ENCODE data around the gene SAMD3.

DNA sequence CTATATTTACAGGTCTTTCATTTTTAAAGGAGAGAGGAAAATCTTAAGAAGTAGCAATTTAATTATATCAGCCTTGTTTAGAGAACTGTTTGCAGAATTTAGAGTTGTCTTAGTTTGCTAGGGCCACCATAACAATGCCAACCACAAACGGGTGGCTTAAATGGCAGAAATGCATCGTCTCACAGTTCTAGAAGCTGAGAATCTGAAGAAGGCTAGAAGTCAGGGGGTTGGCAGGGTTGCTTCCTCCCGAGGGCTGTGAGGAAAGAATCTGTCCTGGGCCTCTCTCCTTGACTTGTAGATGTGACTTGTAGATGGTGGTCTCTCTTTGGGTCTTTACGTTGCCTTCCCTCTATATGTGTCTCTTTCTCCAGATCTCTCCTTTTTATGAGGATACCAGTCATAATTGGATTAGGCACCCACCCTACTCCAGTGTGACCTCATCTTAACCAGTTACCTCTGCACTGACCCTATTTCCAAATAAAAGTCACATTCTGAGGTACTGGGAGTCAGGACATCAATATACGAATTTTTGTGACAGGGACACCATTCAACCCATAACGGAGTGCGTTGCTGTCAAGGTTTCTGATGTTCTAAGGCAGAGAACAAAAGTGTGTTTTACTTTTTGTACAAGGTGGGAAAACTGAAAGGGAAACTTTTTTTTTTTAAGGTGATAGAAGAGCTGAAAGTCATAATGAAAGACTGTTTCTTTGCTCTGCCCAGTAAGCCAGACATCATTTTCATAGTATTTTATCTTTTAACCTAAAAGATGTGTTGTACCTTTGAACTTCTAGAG, 84.4 kb downstream of the SAMD3 start:
- TF ChIP-seq GATA2 (IDR thresholded peaks at IDR 0.05; ENCODE audit: low read depth, low read length) (no peak), GATA3 (IDR thresholded peaks at IDR 0.05; ENCODE audit: low read depth, low read length) (no peak)
